HG03175 (cell line): ENCODE results near the gene ADAMTS17.

Experiments
- ATAC-seq: cut with Tn5 transposase; IDR thresholded peaks from one replicate; pipeline ENCODE4 v1.9.1; 2021; ENCODE audit warnings: mild to moderate bottlenecking, moderate library complexity; ENCODE audit not compliant: unreplicated experiment

Gene ADAMTS17

GRCh38 chr15:99965376-99965775 is 376.4 kb downstream of the ADAMTS17 start:
- ATAC-seq: no peak

DNA sequence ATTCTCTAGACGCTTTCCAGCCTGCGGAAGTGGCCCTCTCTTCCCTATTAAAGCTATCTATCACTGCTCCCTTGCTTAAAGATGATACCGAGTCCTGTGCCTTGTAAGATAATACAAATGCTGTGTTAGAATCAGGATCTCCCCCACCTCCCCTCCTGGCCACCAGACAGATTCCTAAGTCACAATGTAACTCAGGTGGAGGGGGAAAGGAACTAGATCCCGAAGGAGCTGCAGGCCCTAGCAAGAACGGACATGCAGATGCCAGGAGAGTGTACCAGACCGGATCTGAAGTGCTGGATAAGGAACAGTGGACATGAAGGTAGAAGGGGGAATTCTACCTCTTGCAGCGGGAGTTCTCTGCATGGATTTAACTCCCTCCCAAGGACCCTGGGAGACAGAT is 377.8 kb downstream of the ADAMTS17 start:
- ATAC-seq: no peak

DNA sequence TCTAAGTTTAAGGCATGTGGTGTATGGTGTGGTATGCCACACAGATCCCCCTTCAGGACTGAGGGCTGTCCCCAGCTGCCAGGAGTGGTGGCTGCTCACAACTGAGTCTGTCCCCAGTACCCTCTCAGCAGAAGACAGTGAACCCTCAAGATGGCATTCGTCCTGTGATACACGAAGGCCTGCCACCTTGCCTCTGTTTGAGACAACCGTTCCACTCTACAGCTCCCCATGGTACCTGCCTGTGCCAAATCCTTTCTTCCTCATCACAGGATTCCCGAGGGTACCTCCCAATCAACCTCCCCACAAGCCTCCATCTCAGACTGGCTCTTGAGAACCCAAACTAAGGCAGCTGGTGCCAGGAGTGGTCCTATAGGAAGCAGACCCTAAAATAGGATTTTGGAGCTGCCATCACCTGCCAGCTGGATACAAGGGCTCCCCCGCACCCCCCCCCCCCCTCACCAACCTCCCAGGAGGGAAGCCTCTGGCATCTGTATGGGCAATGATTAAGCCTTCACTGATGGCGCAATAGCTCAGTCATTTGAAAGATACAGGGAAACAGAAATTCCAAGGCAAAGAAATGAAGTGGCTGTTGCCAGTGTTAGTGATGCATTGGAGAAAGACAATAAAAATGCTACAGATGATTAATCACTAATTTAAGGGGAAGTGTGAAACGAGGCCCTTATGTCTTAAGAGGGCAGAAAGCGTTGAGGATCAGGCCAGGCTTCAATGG is 378.5 kb downstream of the ADAMTS17 start:
- ATAC-seq: no peak

GRCh38 chr15:99962006-99962561 is 379.7 kb downstream of the ADAMTS17 start:
- ATAC-seq: no peak

DNA sequence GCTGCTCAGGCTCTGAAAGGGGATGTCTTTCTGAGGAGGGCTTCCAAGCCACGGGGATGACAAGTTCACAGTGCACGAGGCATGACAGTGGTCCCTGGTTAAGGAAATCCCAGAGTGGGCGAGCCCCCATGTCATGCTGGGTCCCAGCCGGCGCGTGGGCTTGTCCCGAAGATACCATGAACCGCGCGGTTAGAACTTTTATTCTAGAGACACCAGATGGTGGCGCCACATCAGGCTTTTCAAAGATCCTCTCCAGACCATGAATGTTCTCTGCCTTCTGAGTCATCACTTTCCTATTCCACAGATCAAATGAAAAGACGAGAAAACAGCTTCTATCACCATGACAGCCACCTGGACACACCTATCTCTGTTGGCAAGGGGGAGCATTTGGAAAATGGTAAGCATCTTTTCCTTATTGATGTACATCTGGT is 380.7 kb downstream of the ADAMTS17 start:
- ATAC-seq: no peak

DNA sequence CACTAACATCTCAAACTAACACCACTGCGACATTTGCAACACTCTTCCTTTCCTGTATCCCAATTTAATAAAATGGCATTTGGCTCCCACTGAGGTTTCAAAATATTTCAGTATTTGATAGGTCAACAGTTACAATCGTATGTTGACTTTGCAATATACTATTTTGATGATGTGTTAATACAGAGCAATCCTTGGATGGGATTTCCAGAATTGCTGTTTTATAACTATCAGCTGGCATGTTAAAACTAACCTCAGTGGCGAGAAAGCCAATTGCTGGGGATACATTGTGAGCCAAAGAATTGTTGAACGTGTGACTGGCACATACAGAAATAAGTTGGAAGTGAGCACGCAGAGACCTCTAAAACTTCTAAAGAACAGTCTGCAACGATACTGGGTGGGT is 382.4 kb downstream of the ADAMTS17 start:
- no peak for ATAC-seq

DNA sequence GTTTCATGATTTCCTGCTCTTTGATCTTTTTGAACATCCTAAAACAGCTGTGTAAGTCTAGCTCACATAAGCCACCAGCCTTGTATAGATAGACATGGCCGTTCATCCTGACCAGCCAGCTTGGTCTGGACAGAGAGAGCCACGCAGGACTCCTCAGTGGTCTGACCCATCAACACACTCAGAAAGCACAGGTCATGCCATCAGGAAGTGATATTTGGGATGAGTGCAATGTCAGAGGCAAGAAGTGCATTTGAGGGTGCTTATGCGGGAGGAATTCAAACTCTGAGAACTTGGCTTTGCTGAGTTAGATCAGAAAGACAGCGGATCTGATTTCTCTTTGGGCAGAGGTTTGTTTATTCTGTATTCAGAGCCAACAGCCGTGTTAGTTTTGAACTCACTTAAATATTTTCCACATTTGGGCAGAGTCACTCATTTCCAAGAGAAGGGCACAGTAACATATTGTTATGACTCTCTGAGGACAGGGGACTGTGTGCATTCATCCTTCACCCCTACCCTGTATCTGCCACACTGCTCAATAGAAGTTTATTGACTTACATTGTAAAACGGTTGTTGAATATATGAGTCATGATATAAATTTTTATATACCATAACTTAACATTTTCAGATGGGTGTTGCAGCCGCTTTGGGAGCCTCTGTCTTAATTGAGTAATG is 383.2 kb downstream of the ADAMTS17 start:
- no peak for ATAC-seq

GRCh38 chr15:99957642-99958013 is 384.1 kb downstream of the ADAMTS17 start:
- no peak for ATAC-seq

DNA sequence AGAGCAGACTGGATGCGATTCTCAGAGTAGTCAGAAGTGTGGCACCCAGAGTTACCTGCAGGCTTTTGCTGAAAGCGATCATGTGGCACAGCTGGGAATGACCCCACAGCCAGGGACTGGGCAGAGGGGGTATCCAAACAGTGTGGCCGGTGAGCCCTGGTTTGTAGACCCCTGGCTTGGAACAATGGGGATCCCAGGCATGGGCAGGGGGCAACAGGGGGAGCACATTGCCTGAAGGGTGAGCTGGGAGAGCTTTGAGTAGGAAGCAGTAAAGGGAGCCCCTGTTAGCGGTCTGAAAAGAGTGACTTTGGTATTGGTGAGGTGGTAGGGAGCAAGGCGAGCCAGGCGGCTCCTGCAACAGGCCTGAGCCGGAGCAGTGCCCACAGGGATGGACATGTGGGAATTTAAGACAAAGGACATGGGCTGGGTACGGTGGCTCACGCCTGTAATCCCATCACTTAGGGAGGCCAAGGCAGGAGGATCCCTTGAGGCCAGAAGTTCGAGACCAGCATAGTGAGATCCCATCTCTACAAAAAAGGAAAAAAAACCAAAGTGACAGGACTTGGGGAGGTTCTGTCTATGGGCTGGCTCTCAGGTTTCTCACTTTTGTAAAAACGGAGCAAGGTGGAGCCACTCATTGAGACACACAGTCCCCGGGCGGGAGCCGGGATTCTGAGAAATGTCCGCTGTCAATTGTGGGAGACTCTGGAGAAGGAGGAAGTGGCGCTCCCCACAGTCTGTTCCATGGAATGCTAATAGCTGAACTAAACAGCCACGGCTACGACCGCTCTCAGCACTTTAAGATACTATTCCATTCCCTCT is 384.7 kb downstream of the ADAMTS17 start:
- ATAC-seq: no peak

GRCh38 chr15:99956022-99956775 is 385.6 kb downstream of the ADAMTS17 start:
- ATAC-seq: no peak

DNA sequence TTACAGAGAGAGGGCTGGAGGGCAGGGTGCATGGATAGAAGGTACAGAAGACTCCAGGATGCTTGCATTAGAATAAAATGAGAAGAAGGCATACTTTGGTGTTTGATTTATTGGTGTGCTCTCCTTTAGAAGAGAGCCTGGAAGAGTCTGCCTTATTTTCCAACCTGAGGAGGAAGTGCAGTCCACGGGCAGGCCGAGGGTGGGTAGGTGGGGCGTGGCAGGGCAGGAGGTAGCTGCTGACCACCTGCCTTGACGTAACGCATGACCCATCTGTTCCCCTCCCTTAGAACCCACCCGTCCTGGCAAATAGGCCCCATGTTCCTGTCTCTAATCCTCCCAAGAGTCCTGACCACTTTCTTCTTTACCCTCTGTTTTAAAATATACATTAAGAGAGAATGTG is 386.2 kb downstream of the ADAMTS17 start:
- ATAC-seq: no peak

DNA sequence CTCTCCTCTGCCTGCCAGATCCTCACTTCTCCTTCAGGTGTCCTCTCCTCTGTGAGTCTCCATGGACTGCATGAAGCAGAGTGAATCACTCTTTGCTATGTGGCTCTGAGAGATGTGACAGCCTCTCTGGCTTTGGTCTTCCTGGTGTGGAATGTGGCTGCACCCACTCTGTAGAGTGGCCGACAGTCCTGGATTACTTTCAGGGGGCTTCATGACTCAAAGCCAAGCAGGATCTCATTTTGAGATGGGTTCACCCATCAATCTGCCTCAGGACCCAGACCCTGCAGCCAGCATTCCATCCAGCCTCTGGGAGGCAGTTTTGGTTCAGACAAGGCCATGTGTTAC is 386.6 kb downstream of the ADAMTS17 start:
- no peak for ATAC-seq

DNA sequence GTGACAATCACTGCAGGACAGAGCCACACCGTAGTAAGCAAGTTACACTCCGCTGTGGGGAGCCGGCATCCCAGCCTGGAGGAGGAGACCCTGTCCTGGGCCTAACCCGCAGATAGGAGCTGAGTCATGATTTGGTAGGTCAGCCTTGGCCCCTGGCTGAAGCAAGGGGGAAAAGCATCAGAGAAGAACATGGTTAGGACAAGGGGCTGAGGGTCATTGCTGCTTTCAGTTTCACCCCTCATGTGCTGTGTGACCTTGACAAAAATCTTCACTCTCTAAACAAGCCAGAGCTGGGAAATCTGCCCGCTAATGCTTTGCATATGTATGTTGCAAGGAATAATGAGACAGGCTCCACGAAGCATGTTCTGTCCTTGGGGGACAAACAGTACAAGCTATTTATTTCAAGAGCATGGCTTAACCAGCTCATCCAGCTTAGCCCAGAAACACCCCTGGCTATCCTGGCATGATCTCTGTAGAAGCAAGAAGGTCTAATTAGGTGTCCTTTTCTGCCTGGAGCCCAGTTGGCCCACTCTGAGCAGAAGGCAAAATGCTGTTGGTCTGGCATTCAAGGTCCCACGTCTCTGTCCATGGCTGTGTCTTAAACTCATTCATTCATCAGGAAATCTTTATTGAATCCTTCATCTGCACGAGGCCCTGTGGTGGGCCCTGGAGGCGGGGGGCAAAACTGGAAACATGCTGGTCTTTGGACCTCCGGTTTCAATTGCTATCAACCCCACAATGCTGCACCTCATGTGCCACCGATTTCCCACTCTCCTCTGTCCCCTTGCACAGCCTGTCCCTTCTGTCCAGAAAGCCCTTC is 387.2 kb downstream of the ADAMTS17 start:
- no peak for ATAC-seq

- no peak for ATAC-seq
Observed at GRCh38 chr15:99953886-99954285, 387.9 kb downstream of the ADAMTS17 start.

DNA sequence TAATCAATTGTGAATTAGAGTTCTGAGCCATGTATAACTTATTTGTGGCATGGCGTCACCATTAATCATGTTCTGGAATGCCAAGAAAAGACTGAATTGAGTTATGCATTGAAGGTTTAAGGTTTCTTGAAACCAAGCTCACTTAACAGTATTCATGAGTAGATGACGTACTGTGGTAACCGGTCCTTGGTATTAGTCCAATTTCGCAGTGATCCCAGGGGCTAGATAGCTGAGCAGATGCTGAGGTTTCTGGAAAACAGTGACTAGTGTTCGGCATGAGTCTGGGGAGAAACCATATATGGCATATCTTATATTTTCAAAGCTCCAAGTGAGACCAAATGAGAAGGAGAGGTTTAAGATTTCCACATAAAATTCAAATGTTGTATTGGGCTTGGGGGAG is 390.3 kb downstream of the ADAMTS17 start:
- ATAC-seq: no peak

DNA sequence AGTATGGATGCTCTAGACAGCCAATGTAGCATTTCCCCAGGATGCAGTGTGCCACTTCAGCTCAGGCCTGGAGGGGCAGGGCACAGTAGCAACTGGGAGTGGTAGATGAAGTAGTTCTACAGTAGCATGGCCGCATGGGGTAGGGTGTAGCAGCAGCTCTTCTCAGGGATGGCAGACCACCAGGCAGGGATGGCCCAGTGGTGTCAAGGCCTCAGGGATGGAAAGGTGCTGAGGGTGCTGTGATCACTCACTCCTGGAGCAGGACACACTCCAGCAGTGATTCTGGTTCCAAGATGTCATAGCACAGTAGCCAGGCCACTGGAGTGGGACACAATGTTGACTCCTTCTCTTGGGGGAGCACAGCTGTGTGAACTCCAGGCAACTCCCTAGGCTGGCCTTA is 397.6 kb downstream of the ADAMTS17 start:
- no peak for ATAC-seq

GRCh38 chr15:99943466-99943865 is 398.3 kb downstream of the ADAMTS17 start:
- ATAC-seq: no peak

GRCh38 chr15:99932676-99933402 is 408.9 kb downstream of the ADAMTS17 start:
- ATAC-seq: no peak
